ENCODE data around the gene DUSP1.
"Not testable (repeated sequence)": the region's sequence is repeated elsewhere in the genome, so short reads cannot be mapped to it uniquely, and the experiment has no call there.

DUSP1 gene

GRCh38 chr5:172796306-172796705 lies 25.3 kb upstream of the DUSP1 start:
- DNase-seq: no peak

GRCh38 chr5:172795318-172795977 lies 24.5 kb upstream of the DUSP1 start:
- no peak for DNase-seq

- no peak for DNase-seq
Observed at GRCh38 chr5:172793577-172794488, 22.8 kb upstream of the DUSP1 start.

GRCh38 chr5:172792701-172793570 lies 21.9 kb upstream of the DUSP1 start:
- no peak for DNase-seq

GRCh38 chr5:172791726-172792445 lies 20.9 kb upstream of the DUSP1 start:
- DNase-seq: no peak

GRCh38 chr5:172791286-172791685 lies 20.3 kb upstream of the DUSP1 start:
- no peak for DNase-seq

GRCh38 chr5:172790496-172790889 lies 19.5 kb upstream of the DUSP1 start:
- DNase-seq: no peak

- DNase-seq: no peak
Observed at GRCh38 chr5:172789687-172790495, 18.9 kb upstream of the DUSP1 start.

- no peak for DNase-seq
Observed at GRCh38 chr5:172788771-172789686, 18.0 kb upstream of the DUSP1 start.

GRCh38 chr5:172787538-172787937 lies 16.5 kb upstream of the DUSP1 start:
- not testable (repeated sequence) for DNase-seq

- DNase-seq: no peak
Observed at GRCh38 chr5:172786736-172787462, 15.9 kb upstream of the DUSP1 start.

GRCh38 chr5:172785429-172786088 lies 14.6 kb upstream of the DUSP1 start:
- DNase-seq: no peak

GRCh38 chr5:172784162-172784561 lies 13.2 kb upstream of the DUSP1 start:
- DNase-seq: not testable (repeated sequence)

GRCh38 chr5:172783319-172783718 lies 12.3 kb upstream of the DUSP1 start:
- not testable (repeated sequence) for DNase-seq

- no peak for DNase-seq
Observed at GRCh38 chr5:172782169-172783039, 11.4 kb upstream of the DUSP1 start.

GRCh38 chr5:172779691-172780341 lies 8.8 kb upstream of the DUSP1 start:
- no peak for DNase-seq

Measured in cerebellar nuclear complex (tissue), 1 donor.